ENCODE measurements around the gene SLC35F6.
"Not testable (repeated sequence)": the region's sequence is repeated elsewhere in the genome, so short reads cannot be mapped to it uniquely, and the experiment has no call there.

Gene SLC35F6

GRCh38 chr2:26731714-26732113 lies 32.4 kb upstream of the SLC35F6 start:
- no peak for DNase-seq

DNA sequence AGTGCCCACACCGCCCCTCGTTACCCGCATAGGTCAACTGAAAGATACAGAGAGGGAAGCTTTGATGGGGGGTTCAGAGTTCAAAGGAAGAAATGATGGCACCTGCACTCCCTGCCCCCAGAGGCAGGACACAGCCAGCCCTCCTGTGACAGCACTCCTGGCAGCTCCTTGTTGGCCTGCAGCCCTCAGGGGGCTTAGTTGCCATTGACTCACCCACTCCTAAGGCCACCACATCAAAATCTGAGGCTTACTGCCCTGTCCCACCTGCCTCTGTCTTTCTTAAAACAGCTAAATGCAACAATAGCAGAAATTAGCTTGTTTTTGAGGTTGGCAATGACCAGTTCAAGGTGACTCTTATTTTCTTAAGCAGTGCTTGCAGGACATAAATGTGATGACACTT lies 31.6 kb upstream of the SLC35F6 start:
- no peak for DNase-seq

DNA sequence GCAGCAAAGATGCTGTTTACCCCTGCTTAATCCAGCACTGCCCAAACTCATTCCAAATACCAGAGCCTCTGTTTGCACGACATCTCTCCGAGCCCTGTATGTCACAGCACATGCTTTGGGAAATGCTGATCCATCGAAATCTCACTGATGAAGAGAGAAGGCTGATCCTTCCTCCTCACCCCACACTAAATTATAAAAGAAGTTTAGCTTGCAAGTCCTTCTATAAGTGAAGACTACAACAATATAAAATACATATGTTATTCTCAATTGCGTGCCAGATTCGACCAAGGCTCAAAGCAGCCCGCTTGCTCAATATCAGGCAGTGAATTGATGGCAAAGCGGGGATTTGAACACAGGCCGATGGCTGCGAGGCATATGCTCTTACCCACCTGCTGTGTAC lies 30.7 kb upstream of the SLC35F6 start:
- DNase-seq, result no peak

- peak; percentile 8 for DNase-seq
Measured at GRCh38 chr2:26735097-26735496, 29.0 kb upstream of the SLC35F6 start.

GRCh38 chr2:26735883-26736588 lies 28.0 kb upstream of the SLC35F6 start:
- DNase-seq, result no peak

GRCh38 chr2:26737221-26737620 lies 26.9 kb upstream of the SLC35F6 start:
- DNase-seq, result peak; percentile 5

DNA sequence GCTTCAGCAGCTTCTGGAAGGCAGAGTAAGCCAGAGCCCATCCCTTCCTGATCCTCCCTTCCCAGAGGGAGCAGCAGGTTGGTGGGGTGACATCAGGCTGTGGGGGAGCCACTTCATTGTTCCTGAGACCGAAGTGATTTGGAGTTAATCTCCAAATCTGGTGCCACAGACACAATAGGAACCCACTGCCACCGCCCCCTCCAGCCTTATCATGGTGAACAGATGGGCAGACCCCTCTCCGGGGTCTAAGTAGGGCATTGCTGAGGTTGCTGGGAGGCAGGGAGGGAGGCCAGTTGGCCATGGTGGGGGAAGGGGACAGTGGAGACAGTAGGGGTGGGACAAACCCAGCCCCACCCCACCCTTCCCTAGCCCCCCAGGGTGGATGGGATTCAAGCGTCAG lies 25.6 kb upstream of the SLC35F6 start:
- no peak for DNase-seq

GRCh38 chr2:26739514-26739913 lies 24.6 kb upstream of the SLC35F6 start:
- no peak for DNase-seq

GRCh38 chr2:26740346-26740745 lies 23.7 kb upstream of the SLC35F6 start:
- no peak for DNase-seq

- no peak for DNase-seq
Measured at GRCh38 chr2:26740890-26741302, 23.2 kb upstream of the SLC35F6 start.

DNA sequence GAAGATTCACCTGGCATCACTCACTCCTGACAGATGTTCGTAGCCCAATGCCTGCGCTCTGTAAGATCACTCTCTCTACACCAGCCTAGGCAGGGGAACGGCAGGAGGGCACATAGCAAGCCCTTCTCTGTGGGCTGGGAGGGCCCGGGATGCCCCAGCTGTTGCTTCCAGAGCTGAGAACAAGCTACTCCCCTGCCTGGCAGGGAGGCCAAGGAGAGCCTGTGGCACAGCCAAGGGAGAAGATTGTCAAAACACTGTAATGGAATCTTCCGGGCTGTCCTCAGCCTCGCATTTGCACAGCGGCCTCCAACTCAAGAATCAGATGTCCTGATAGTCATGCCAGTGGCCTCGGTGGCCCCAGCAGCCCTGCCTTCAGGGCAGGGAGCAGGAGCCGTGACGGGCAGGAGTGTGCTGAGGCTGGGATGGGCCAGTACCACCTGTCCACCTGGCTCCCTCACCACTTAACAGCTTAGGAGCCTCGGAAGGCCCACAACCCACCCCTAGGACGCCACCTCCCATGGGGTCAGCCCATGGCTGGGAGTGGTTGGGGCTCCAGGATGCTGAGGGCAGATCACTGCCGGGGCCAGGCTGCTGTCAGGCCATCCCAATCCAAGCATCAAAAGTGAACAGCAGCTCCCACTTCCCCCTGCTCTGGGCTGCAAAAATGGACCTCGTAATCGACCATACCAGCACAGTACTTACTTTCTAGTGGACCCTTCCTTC lies 21.9 kb upstream of the SLC35F6 start:
- DNase-seq, result no peak

DNA sequence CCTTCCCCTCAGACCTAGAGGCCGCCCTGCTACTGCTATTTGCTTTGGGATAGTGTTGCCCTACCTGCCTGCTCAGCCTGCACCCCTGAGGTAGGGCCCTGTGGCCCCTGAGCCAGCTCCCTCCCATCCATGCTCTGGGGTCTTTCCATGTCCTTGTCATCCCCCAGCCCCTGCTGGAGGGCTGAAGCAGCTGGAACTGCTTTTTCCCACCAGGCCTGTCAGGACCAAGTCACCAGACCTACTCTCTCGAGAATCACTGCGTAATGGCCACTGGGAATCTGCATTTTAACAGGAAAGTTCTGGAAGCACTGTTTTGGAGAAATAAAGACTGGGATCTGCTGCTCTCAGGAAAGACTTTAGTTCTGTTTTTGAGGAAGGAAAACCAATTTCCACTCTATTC lies 20.2 kb upstream of the SLC35F6 start:
- no peak for DNase-seq

DNA sequence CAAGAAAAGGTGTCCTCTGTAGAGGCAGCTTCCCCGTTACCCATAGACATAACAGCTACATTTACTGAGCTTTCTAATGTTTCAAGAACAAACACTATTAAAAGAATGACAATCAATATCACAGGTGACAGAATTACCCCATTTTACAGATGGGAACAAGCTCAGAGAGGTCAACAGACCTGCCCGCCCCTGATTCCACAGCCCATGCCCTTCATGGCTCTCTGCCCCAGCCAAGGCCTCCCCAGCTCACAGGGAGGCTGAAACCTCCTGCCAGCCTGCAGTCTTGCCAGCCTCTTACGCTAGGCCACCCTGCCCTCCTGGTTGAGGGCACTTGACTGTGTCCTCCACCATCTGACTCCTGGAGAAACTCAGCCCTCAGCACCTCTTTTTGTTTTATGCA lies 19.1 kb upstream of the SLC35F6 start:
- no peak for DNase-seq

DNA sequence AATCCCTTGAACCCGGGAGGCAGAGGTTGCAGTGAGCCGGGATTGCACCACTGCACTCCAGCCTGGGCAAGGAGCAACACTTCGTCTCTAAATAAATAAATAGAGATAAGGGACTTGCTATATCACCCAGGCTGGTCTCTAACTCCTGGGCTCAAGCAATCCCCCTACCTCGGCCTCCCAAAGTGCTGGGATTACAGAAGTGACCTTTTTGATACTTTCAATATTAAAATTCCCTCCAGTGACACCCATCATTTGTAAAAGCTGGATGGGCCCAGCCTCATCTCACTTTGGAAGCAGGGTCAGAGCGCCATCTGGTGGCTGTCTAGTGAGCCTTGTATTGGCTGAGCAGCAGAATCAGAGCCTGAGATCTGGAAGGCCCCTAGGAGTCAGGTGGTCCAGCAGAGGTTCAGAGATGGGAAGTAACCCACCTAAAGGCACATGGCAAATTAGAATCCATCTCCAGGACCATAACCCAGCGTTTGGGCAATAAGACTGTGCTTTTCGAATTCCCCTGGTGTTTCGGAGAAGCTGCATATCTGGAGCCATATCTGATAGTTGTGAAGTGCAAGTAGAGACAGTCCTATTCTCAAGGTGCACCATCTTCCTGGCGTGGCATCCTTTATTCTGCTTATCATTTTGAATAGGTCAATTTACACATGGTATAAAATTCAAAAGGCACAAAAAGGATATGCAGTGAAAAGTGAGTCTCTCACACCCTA lies 18.3 kb upstream of the SLC35F6 start:
- DNase-seq, result peak; percentile 80

DNA sequence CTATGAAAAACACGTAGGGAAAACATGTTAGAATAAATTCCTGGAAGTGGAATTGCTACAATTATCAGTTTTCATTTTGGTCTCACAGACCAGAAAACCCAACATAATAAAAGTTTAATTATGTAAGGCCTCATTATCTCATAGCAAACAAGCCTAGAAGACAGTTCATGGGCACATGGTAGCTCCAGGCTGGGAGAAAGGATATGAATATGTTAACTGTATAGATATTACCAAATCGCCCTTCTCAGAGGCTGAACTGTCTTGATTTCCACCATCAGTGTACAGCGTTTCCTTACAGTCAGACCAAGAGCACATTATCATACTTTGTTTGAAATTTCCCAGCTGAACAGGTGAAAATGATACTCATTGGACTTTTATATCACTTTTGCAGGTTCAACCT lies 17.1 kb upstream of the SLC35F6 start:
- no peak for DNase-seq

- peak; percentile 61 for DNase-seq
Measured at GRCh38 chr2:26749787-26750420, 14.2 kb upstream of the SLC35F6 start.

GRCh38 chr2:26750467-26750866 lies 13.6 kb upstream of the SLC35F6 start:
- not testable (repeated sequence) for DNase-seq

GRCh38 chr2:26752656-26753055 lies 11.4 kb upstream of the SLC35F6 start:
- no peak for DNase-seq

DNA sequence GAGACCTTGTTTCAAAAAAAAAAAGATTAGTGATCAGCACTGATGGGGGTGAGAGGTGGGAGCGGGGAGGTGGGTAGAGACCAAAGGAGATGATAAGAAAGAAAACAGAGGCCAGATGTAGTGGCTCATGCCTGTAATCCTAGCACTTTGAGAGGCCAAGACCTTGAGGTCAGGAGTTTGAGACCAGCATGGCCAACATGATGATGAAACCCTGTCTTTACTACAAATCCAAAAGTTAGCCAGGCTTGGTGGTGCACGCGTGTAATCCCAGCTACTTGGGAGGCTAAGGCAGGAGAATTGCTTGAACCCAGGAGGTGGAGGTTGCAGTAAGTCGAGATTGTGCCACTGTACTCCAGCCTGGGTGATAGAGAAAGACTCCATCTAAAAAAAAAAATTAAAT lies 9.5 kb upstream of the SLC35F6 start:
- no peak for DNase-seq

GRCh38 chr2:26754972-26755670 lies 9.0 kb upstream of the SLC35F6 start:
- peak; percentile 72 for DNase-seq

DNA sequence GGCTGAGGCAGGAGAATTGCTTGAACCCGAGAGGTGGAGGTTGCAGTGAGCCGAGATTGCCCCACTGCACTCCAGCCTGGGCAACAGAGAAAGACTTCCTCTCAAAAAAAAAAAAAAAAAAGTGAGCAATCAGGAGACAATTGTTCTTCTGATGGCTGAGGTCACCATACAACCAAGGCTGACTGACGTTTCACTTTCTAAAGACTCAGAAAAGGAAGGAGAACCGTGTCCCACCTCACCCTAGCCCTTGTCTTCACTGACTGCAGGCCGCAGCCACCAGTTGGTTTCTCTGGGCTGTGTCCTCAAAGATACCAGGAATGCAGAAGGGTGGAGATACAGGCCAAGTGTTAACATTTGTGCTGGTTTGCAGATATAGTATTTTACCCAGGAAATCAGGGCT lies 7.7 kb upstream of the SLC35F6 start:
- no peak for DNase-seq

DNA sequence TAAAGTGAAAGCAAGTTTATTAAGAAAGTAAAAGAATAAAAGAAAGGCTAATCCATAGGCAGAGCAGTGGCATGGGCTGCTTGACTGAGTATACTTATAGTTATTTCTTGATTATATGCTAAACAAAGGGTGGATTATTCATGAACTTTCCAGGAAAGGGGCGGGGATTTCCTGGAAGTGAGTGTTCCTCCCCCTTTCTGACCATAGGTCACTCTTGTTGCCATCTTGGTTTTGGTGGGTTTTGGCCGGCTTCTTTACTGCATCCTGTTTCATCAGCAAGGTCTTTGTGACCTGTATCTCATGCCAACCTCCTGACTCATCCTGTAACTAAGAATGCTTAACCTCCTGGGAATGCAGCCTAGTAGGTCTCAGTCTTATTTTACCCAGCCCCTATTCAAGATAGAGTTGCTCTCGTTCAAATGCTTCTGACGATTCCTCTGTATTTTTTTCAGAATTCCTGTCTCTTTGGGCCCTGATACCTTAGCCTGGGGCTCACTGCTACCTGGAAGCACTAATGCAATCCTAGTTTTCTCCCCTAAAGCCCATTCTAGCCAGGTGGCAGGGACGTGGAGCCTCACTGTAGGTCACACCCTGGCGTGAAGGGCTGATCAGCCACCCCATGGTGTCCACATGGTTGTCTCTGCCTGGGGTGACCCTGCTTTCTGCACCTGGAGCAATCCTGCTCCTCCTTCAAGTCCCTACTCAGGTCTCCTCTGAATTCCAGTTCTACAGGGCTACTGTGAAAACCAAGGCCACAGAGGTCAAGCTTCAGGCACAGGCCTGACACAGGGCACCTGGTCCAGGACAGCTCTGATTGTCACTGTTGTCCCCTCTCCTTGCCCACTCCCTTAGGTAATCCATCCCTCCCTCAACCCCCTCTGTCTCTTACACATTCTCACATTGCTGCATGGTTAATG lies 6.0 kb upstream of the SLC35F6 start:
- peak; percentile 58 for DNase-seq

Measured in DMS53 (cell line).